ENCODE measurements around the gene KCNE3.

Gene KCNE3

GRCh38 chr11:74466916-74467885 is at the start of gene KCNE3:
Gene KCNE3, minus strand, starts transcription at chr11:74467549. Its CDS starts 9,986 bp downstream, at chr11:74457563.
- DNase-seq (ENCODE audit: low read depth), result no peak

- no peak for DNase-seq (ENCODE audit: low read depth)
These were observed 40.2 kb upstream of the KCNE3 start for GRCh38 chr11:74507582-74507981.

GRCh38 chr11:74506823-74507222 is 39.5 kb upstream of the KCNE3 start:
- DNase-seq (ENCODE audit: low read depth), result no peak

- no peak for DNase-seq (ENCODE audit: low read depth)
These were observed 38.6 kb upstream of the KCNE3 start for GRCh38 chr11:74505911-74506310.

- no peak for DNase-seq (ENCODE audit: low read depth)
These were observed 36.8 kb upstream of the KCNE3 start for GRCh38 chr11:74504100-74504691.

- DNase-seq (ENCODE audit: low read depth), result no peak
These were observed 27.6 kb upstream of the KCNE3 start for GRCh38 chr11:74494916-74495315.

- no peak for DNase-seq (ENCODE audit: low read depth)
These were observed 26.7 kb upstream of the KCNE3 start for GRCh38 chr11:74493791-74494630.

GRCh38 chr11:74492974-74493790 is 25.8 kb upstream of the KCNE3 start, which contains the start of gene LIPT2:
Gene LIPT2, minus strand, starts transcription at chr11:74493724. Its CDS starts 21 bp downstream, at chr11:74493703.
- peak; percentile 82 for DNase-seq (ENCODE audit: low read depth)

- DNase-seq (ENCODE audit: low read depth), result no peak
These were observed 24.7 kb upstream of the KCNE3 start for GRCh38 chr11:74492084-74492483.

- DNase-seq (ENCODE audit: low read depth), result no peak
These were observed 23.6 kb upstream of the KCNE3 start for GRCh38 chr11:74490941-74491340.

GRCh38 chr11:74487875-74488274 is 20.5 kb upstream of the KCNE3 start:
- no peak for DNase-seq (ENCODE audit: low read depth)

GRCh38 chr11:74485868-74486267 is 18.5 kb upstream of the KCNE3 start:
- DNase-seq (ENCODE audit: low read depth), result no peak

- no peak for DNase-seq (ENCODE audit: low read depth)
These were observed 13.5 kb upstream of the KCNE3 start for GRCh38 chr11:74480688-74481417.

GRCh38 chr11:74479732-74480123 is 12.4 kb upstream of the KCNE3 start:
- DNase-seq (ENCODE audit: low read depth), result no peak

- DNase-seq (ENCODE audit: low read depth), result no peak
These were observed 11.8 kb upstream of the KCNE3 start for GRCh38 chr11:74478877-74479731.

GRCh38 chr11:74476536-74476935 is 9.2 kb upstream of the KCNE3 start:
- DNase-seq (ENCODE audit: low read depth), result no peak

GRCh38 chr11:74474316-74474715 is 7.0 kb upstream of the KCNE3 start:
- no peak for DNase-seq (ENCODE audit: low read depth)

- DNase-seq (ENCODE audit: low read depth), result no peak
These were observed 6.2 kb upstream of the KCNE3 start for GRCh38 chr11:74473382-74474173.

All from GM04503 (cell line).